Central memory CD8-positive, alpha-beta T cell (primary cell): ENCODE data around the gene MRPL57.
"Not testable (repeated sequence)": the region's sequence is repeated elsewhere in the genome, so short reads cannot be mapped to it uniquely, and the experiment has no call there.

Experiments used
- ATAC-seq: fragments of 150-1000 bp; cut with Tn5 transposase; replicated peaks from 2 replicates; pipeline ENCODE4 v1.10.0; 2022; ENCODE audit warnings: mild to moderate bottlenecking, moderate FRiP score, moderate number of reproducible peaks; ENCODE audit not compliant: poor library complexity, severe bottlenecking; ENCODE audit errors: extremely low read depth
- DNase-seq, 2 donors: peaks; one replicate each; pipeline ENCODE4 v3.0.0; 2021; ENCODE audit warnings: low spot score in 2 of 2
- H3K27ac Mint-ChIP-seq: one replicate; pipeline ENCODE4 v1.8.0; 2022; ENCODE audit warnings: low read depth, mild to moderate bottlenecking, moderate library complexity, mixed read lengths
- H3K27me3 Mint-ChIP-seq: one replicate; pipeline ENCODE4 v1.8.0; 2022; ENCODE audit warnings: mixed read lengths
- H3K36me3 Mint-ChIP-seq: one replicate; pipeline ENCODE4 v1.8.0; 2022; ENCODE audit warnings: mild to moderate bottlenecking, moderate library complexity, mixed read lengths; ENCODE audit not compliant: insufficient read depth
- H3K4me1 Mint-ChIP-seq: one replicate; pipeline ENCODE4 v1.8.0; 2022; ENCODE audit warnings: mixed read lengths
- H3K4me3 Mint-ChIP-seq: one replicate; pipeline ENCODE4 v1.8.0; 2022; ENCODE audit warnings: mild to moderate bottlenecking, moderate library complexity, mixed read lengths
- H3K9me3 Mint-ChIP-seq: one replicate; pipeline ENCODE4 v1.8.0; 2022; ENCODE audit warnings: mixed read lengths

Gene MRPL57

DNA sequence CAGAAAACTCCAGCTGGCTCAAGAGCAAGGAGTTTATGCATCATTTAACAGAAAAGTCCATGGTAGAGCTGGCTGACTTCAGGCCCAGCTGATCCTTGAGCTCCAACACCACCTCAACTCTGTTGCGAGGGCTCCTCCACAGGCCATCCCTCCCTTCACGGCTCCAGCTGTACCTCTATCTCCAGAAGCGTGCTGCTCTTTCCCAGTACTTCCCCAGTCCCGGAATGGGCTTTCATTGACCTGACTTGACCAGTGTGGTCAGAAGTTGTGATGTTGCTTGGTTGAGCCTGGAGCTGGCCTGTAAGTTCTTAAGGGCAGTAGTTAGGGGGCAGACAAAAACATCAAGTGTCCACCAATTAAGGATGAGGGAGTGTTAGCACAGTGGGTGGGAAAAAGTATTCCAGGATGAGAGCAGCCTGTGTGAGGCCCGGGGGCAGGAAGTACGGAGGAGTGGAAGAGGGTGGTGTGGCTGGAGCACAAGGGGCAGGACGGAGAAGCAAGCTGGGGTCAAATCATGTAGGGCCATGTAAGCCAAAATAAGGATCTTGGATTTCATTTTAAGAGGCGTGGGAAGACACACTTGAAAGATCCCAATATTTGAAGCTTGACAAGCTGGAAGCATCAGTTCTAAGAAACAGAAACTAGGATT lies 24.1 kb upstream of the MRPL57 start:
- H3K4me1 Mint-ChIP-seq: no peaks in the 10 kb centered on the region
- DNase-seq (no peak), ATAC-seq (no peak)
- H3K9me3 Mint-ChIP-seq: no peaks in the 10 kb centered on the region
- H3K27me3 Mint-ChIP-seq: no peaks in the 10 kb centered on the region
- H3K27ac Mint-ChIP-seq: no peak overlapping the region
- no peak overlapping the region for H3K4me3 Mint-ChIP-seq
- H3K36me3 Mint-ChIP-seq: peaks cover 7% of the 10 kb centered on the region

DNA sequence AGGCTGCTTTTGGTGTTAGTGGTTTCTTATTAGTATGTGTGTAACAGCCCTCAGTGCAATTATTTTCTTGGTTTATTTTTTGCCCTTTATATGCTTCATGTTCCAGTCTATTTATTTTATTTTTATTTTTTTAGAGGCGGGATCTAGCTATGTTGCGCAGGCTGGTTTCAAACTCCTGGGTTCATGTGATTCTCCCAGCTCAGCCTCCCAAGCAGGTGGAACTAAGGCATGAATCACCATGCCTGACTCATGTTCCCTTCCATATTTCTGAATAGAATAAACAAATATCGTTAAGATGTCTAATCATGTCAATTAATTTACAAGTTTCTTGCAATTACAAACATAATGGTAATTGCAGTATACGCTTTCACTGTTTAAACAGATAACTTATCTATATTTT lies 11.8 kb upstream of the MRPL57 start:
- no peak overlapping the region for H3K4me3 Mint-ChIP-seq
- DNase-seq (no peak), ATAC-seq (no peak)
- H3K27me3 Mint-ChIP-seq: no peaks in the 10 kb centered on the region
- H3K36me3 Mint-ChIP-seq: peaks cover 2% of the 10 kb centered on the region
- no peak overlapping the region for H3K27ac Mint-ChIP-seq
- no peaks in the 10 kb centered on the region for H3K4me1 Mint-ChIP-seq
- H3K9me3 Mint-ChIP-seq: no peaks in the 10 kb centered on the region

- H3K36me3 Mint-ChIP-seq, H3K4me3 Mint-ChIP-seq, H3K27ac Mint-ChIP-seq, H3K9me3 Mint-ChIP-seq, H3K27me3 Mint-ChIP-seq, DNase-seq, H3K4me1 Mint-ChIP-seq, ATAC-seq: not testable (repeated sequence)
Measured at GRCh38 chr13:21165606-21166005, 10.9 kb upstream of the MRPL57 start.

DNA sequence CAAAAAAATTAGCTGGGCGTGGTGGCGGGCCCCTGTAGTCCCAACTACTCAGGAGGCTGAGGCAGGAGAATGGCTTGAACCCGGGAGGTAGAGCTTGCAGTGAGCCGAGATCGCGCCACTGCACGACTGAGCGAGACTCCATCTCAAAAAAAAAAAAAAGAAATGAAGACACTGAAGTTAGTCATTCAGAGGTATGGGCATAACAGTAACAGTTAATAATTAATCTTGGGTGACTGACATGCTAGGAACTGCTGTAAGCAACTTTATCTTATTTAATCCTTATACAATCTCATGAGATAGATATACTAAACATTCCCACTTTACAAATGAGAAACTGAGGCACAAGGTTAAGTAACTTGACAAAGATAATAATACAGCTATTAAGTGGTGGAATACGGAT lies 5.0 kb upstream of the MRPL57 start:
- Mint-ChIP-seq H3K27ac (no peak overlapping the region), H3K9me3 (no peaks in the 10 kb centered on the region), H3K27me3 (no peaks in the 10 kb centered on the region), H3K4me3 (no peak overlapping the region), H3K4me1 (peaks cover 3% of the 10 kb centered on the region), H3K36me3 (peaks cover 5% of the 10 kb centered on the region)
- no peak for DNase-seq
- no peak for ATAC-seq

DNA sequence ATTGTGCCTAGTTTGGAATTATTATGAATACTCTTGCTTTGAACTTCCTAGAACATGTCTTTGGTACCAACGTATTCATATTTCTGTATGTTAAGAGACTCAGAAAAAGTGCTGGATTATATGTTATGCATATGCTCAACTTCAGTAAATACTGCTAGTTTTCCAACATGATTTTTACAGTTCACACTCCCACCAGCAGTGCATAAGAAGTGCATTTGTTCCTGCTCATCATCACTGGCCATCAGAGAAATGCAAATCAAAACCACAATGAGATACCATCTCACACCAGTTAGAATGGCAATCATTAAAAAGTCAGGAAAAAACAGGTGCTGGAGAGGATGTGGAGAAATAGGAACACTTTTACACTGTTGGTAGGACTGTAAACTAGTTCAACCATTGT lies 2.7 kb upstream of the MRPL57 start:
- not testable (repeated sequence) for H3K4me3 Mint-ChIP-seq, H3K9me3 Mint-ChIP-seq, H3K27me3 Mint-ChIP-seq, DNase-seq, H3K27ac Mint-ChIP-seq, ATAC-seq
- H3K4me1 Mint-ChIP-seq: peaks cover 17% of the 10 kb centered on the region
- peaks cover 17% of the 10 kb centered on the region for H3K36me3 Mint-ChIP-seq

GRCh38 chr13:21175656-21176214 lies 723 bp upstream of the MRPL57 start:
- peaks cover 17% of the 10 kb centered on the region for H3K4me1 Mint-ChIP-seq
- peaks cover 15% of the 10 kb centered on the region for H3K36me3 Mint-ChIP-seq
- no peaks in the 10 kb centered on the region for H3K27me3 Mint-ChIP-seq
- no peaks in the 10 kb centered on the region for H3K9me3 Mint-ChIP-seq
- no peak for DNase-seq
- peak overlapping the region; percentile 97 for H3K27ac Mint-ChIP-seq
- ATAC-seq: no peak
- H3K4me3 Mint-ChIP-seq: peak overlapping the region; percentile 99

DNA sequence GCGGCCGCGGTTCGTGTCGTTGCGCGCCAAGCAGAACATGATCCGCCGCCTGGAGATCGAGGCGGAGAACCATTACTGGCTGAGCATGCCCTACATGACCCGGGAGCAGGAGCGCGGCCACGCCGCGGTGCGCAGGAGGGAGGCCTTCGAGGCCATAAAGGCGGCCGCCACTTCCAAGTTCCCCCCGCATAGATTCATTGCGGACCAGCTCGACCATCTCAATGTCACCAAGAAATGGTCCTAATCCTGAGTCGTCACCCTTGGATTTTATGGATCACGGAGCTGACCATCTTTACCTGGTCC lies 475 bp downstream of the MRPL57 start:
- DNase-seq (no peak), ATAC-seq (peak; percentile 41)
- H3K4me3 Mint-ChIP-seq: peak overlapping the region; percentile 99
- H3K27me3 Mint-ChIP-seq: no peaks in the 10 kb centered on the region
- peak overlapping the region; percentile 97 for H3K27ac Mint-ChIP-seq
- H3K9me3 Mint-ChIP-seq: no peaks in the 10 kb centered on the region
- H3K4me1 Mint-ChIP-seq: peaks cover 17% of the 10 kb centered on the region
- peaks cover 15% of the 10 kb centered on the region for H3K36me3 Mint-ChIP-seq

- Mint-ChIP-seq H3K9me3 (no peaks in the 10 kb centered on the region), H3K4me3 (no peak overlapping the region), H3K4me1 (peaks cover 12% of the 10 kb centered on the region), H3K36me3 (peaks cover 10% of the 10 kb centered on the region), H3K27ac (no peak overlapping the region), H3K27me3 (no peaks in the 10 kb centered on the region)
- ATAC-seq (no peak), DNase-seq (no peak)
Measured at GRCh38 chr13:21181671-21182070, 5.2 kb downstream of the MRPL57 start.

DNA sequence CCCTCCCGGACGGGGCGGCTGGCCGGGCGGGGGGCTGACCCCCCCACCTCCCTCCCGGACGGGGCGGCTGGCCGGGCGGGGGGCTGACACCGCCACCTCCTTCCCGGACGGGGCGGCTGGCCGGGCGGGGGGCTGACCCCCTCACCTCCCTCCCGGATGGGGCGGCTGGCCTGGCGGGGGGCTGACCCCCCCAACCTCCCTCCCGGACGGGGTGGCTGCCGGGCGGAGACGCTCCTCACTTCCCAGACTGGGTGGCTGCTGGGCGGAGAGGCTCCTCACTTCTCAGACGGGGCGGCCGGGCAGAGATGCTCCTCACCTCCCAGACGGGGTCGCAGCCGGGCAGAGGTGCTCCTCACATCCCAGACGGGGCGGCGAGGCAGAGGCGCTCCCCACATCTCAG lies 10.0 kb downstream of the MRPL57 start:
- DNase-seq, H3K36me3 Mint-ChIP-seq, H3K4me3 Mint-ChIP-seq, H3K27ac Mint-ChIP-seq, H3K9me3 Mint-ChIP-seq, H3K4me1 Mint-ChIP-seq, ATAC-seq, H3K27me3 Mint-ChIP-seq: not testable (repeated sequence)

DNA sequence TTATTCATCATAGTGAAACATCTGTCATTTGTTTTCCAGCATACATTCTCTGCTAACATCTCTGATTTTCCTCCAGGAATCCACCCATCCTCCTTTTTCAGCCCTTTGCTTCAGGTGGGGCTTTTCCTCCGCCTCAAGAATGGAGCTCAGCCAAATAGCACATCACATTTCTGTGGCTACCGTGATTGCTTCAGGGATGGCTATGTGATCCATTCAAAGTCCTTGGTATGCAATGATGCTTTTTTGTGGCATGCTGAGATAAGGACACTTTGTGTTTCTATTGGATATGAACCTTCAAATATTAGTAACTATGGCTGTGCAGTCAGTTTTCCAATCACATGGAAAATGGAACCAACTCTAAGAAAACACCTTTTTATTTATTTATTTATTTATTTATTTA lies 18.3 kb downstream of the MRPL57 start:
- not testable (repeated sequence) for H3K4me3 Mint-ChIP-seq, DNase-seq, H3K9me3 Mint-ChIP-seq, H3K4me1 Mint-ChIP-seq, H3K36me3 Mint-ChIP-seq, ATAC-seq, H3K27ac Mint-ChIP-seq
- peaks cover 27% of the 10 kb centered on the region for H3K27me3 Mint-ChIP-seq

- not testable (repeated sequence) for H3K9me3 Mint-ChIP-seq, ATAC-seq, H3K4me3 Mint-ChIP-seq, H3K36me3 Mint-ChIP-seq, DNase-seq, H3K4me1 Mint-ChIP-seq, H3K27ac Mint-ChIP-seq
- H3K27me3 Mint-ChIP-seq: peaks cover 39% of the 10 kb centered on the region
Measured at GRCh38 chr13:21197606-21198225, 21.3 kb downstream of the MRPL57 start.

GRCh38 chr13:21198391-21198790 lies 21.9 kb downstream of the MRPL57 start:
- H3K9me3 Mint-ChIP-seq, H3K4me1 Mint-ChIP-seq, H3K4me3 Mint-ChIP-seq, H3K36me3 Mint-ChIP-seq, H3K27ac Mint-ChIP-seq, DNase-seq, ATAC-seq: not testable (repeated sequence)
- H3K27me3 Mint-ChIP-seq: peaks cover 39% of the 10 kb centered on the region

DNA sequence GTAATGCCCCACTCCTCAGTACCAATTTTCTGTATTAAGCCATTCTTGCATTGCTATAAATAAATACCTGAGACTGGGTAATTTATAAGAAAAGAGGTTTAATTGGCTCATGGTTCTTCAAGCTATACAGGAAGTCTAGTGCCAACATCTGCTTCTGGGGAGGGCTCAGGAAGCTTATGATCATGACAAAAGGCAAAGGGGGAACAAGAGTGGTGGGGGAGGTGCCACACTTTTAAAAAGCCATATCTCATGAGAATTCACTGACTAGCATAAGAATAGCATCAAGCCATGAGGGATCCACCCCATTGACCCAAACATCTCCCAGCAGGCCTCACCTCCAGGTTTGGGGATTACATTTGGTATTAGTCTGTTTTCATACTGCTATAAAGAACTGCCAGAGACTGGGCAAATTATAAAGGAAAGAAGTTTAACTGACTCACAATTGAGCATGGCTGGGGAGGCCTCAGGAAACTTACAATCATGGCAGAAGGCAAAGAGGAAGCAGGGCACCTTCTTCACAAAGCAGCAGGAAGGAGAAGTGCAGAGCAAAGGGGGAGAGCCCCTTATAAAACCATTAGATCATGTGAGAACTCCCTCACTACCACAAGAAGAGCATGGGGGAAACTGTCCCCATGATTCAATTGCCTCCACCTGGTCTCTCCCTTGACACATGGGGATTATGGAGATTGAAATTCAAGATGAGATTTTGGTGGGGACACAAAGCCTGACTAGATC lies 25.2 kb downstream of the MRPL57 start:
- not testable (repeated sequence) for H3K4me3 Mint-ChIP-seq, H3K36me3 Mint-ChIP-seq, ATAC-seq, DNase-seq, H3K9me3 Mint-ChIP-seq, H3K4me1 Mint-ChIP-seq, H3K27ac Mint-ChIP-seq
- peaks cover 31% of the 10 kb centered on the region for H3K27me3 Mint-ChIP-seq
